Right ventricle myocardium superior (tissue), 1 donor: ENCODE results near the gene NECTIN1. TPM values are rescaled to one million over a fixed set of nuclear protein-coding genes. Genes with fewer than 3 reads are reported as not detected.
A peak's percentile ranks its signal among the peaks of the same experiment; 100 is the strongest.

ENCODE experiments used
- ATAC-seq: fragments of 200-7000 bp; cut with Tn5 transposase; one replicate; pipeline ENCODE4 v1.9.1; 2020; ENCODE audit warnings: mild to moderate bottlenecking; ENCODE audit not compliant: poor library complexity
- DNase-seq: peaks from one replicate; pipeline ENCODE4 v3.0.0-alpha.2; 2020
- intact Hi-C: fragments of 100-400 bp; cut with DNase I; formaldehyde crosslinking; loops from one replicate; pipeline ENCODE4 v1.11.2; 2022
- total RNA-seq: library from RNA; stranded (reverse); fragmentation: NEBNext Ultra II Directional; extraction: Animal tissue kit (Norgen Biotek cat#: 25700); gene quantifications from one replicate; pipeline ENCODE4 v1.2.1, GENCODE V29; 2021
- donor health status: DM: no; HTN: yes; CAD: no; lungs with severe emphysema.

The NECTIN1 gene
- total RNA-seq, 1 donor from 2014 or later, result 15.0 TPM

DNA sequence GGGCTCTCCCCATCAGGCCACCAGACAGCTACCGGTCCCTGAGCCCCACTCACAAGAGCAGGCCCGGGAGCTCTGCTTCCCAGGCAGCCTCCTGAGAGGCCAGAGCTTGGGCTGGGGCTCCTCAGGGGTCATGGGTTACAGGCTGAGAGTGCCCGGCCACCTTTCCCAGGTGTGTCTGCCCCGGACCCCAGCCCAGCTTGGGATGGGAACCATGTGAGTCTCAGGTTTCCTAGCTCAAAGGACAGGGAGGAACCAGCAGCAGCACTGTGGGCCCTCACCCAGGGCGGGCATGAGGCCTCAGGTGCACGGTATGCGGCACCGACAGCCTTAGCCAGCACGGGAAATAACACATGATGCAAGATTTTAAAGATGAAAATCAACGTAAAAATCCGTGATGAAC, 90.1 kb downstream of the NECTIN1 start:
- no peak for ATAC-seq
- DNase-seq, result no peak
- intact Hi-C loops, result no loop called here

DNA sequence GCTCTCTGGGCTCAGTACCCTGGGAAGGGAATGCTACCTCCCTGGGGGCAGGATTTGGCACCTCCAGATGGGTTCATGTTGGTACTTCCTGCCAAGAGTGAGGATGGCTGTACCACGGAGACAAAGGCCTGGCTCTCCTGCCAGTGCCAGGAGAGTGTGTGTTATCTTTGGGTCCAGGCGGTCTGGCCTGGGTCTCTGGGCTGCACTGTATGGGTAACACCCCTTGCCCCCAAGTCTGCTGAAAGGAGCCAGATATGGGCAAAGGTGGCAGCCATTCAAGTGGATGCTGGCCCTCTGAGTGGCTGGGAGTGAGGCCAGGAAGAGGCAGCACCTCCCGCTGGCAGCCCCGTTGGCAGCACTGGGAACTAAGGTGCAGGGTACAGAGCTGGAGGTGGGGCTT, 91.5 kb downstream of the NECTIN1 start:
- ATAC-seq (no peak), DNase-seq (no peak)
- intact Hi-C loops, result no loop called here

DNA sequence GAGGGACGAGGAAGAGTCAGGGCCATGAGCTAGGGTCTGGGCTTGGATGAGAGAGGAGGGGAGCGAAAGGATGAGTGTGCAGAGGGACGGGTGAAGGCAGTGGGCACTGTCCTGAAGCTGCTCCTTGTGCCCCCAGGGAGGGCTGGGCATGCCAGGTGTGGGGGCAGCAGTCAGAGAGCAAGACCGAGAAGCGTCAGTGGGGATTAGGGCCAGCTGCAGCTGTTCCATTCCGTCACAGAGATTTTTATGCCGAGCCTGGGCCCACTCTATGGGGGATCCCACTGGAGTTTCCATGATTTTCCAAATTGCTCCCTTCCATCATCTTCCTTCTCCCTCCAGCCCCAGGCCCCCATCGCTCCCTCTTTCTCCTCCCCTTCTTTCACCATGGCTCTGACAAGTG, 93.2 kb downstream of the NECTIN1 start:
- DNase-seq, result no peak
- intact Hi-C loops, result no loop called here
- no peak for ATAC-seq

DNA sequence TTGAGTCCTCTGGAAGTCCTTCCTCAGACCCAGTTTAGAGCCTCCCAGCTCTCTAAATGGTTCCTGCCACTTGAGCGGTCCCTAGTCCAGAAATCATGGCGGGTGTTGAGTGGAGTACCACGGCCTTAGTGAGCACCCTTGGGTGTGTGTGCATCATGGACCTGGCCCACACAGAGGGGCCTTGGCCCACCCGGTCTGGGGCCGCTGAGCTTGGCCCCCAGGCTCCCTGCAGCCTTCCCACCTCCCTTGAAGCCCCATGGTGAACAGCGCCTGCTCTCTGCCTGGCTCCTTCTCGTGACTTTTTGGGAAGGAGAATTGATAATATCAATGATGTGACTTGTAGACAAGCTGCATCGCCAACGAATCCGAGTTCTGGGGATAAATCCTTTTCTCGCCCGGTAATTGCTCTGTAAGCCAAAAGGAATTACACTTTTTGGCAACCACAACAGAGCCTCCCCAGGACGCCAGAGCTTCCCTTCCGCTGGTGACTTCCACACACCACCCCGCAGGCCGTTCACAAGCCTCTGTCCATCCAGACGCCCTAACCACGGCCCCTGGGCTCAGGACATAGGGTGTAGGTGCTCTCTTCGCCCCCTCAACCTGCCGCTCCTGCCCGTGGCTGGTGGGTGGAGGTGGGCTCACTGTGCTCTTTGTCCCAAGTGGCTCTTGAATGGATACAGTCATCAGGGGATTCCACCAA, 93.8 kb downstream of the NECTIN1 start:
- intact Hi-C loops, result no loop called here
- no peak for DNase-seq
- ATAC-seq, result no peak

DNA sequence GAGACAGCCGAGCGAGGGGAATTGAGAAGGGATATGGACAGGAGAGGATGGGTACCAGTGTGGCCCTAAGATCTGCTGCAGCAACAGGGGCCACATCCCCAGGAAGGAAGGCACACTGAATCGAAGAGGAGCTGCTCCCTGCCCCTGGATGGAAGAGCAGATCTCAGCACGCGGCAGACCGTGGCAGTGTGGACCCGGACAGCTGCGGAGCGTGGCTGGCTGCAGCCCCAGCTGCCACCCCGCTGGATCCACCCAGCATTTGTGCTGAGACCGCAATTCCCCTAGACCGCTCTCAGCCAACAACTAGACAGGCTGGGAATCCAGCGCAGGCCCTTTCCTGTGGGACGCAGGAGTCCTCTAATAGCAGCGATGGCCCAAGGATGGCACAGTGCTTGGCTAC, 94.7 kb downstream of the NECTIN1 start:
- no peak for ATAC-seq
- intact Hi-C loops, result no loop called here

DNA sequence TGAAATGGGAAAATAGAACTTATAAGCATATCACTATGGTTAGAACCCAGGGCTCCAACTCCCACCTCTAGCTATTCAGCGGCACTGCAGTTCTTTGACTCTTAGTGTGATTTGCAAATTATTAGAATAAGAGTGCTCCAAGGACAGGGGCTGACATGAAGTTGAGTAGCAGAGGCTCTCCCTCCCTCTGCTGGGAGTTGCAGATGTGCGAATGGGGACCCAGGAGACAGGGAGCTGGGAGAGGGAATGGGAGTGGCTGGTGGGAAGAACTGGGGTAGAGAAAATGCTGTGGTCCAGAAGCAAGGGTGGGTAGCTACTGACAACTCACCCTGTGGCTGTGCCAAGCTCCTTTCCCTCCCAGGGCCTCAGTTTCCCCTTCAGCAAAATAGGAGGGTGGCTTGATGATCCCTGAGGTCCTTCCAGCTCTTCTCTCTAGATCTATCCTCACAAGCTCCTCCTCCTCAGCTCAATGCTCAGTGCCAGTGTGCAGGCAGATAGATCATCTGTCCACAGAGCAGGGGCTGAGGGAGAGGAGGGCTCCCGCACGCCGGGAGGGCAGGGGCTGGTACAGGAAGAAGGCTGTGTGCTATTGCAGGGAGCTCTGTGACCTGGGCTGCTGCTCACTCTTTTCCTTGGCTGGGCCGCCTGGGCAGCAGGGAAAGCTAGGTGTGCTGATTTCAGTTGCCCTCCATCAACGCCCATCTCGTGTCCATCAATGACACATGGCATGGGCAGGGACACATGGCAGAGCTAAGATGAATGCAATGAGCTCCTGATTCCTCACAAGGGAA, 99.0 kb downstream of the NECTIN1 start:
- DNase-seq (no peak), ATAC-seq (no peak)
- intact Hi-C loops, result no loop called here

More for the DNA sequence above, 94.7 kb downstream of the NECTIN1 start:
- DNase-seq, result no peak

DNA sequence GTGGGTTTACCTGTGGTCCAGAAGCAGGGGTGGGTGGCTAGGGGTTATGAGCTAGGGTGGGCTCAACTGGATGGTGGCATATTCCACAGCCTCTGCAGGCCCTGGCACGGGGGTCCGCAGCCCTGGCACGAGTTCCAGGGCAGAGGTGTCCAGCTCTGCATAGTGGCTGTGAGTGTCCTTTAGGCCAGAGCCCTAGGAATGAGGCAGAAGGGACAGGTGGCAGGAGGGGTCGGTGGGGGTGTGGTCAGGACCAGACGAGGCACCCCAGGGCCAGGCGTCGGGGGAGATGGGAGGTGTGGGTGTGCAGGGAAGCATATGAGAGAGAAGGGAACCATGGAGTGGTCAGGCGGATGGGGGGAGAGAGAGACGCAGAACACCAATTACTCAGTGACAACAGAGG, 99.9 kb downstream of the NECTIN1 start:
- DNase-seq (no peak), ATAC-seq (no peak)

DNA sequence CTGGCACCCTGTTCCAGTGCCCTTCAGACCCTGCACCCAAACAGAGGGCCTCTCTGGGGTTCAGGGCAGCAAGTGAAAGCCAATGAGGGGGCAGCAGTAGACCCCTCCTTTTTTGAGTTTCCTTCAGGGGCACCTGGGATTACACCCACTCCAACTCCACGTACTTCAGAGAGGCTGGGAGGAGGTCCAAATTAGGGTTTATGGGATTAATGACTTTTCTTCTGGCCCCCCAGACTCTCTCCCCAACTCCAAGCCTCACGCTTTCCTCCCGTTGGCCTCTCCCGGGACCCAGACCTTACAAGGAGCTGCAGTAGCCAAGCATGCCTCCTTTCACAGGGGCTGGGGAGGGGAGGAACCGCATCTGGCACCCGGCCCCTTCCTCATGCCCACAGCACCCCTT, 101.7 kb downstream of the NECTIN1 start:
- ATAC-seq, result no peak
- no peak for DNase-seq
- intact Hi-C loops, result no loop called here

More for the DNA sequence above, 99.9 kb downstream of the NECTIN1 start:
- intact Hi-C loops, result no loop called here

DNA sequence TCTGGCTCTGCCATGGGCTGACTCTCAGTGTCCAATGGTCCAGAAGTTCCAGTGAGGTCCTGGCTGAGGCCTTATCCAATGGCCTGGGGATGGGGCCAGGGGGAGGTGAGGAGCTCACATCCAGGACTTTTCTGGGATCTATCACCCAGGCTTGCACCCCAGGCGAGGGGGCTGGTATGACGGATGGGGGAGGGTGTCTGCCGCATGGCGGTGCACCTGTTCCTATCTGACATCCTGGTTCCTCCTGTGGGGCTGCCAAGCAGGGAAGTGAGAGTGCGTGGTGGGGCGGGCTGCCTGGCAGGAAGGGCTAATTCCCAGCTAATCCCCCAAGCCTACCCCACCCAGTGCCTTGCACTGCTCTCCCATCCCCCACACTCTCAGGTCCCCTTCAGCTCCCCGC, 102.1 kb downstream of the NECTIN1 start:
- DNase-seq (no peak), ATAC-seq (no peak)
- intact Hi-C loops, result no loop called here

DNA sequence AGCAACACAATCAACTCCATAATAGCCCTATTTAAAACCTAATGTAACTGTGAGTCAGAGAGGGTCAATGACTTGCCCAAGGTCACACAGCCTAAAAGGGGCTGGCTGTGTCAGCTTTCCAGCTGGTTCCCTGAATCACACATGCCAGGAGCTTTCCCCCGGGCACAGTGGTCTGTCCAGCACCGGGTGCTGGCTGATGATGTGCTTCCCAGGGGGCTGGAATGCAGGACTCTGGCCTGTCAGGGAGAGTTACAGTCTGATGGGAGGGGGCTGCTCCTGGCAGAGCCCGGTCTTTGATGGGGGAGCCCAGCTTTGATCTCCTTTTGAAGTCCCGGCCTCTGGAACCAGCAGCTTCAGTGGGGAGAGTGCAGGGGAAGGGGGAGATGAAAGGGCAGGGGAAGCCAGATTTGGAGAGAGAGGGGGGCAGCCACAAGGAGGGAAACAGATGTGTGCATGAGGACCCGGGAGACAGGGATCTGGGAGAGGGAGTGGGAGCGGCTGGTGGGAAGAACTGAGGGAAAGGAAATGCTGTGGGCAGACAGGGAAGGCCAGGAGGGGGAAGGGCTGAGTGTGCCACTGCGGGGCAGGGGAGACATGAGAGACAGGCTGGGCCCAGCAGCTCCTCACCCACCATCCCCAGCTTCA, 102.7 kb downstream of the NECTIN1 start:
- ATAC-seq, result no peak
- DNase-seq, result no peak
- intact Hi-C loops, result no loop called here

DNA sequence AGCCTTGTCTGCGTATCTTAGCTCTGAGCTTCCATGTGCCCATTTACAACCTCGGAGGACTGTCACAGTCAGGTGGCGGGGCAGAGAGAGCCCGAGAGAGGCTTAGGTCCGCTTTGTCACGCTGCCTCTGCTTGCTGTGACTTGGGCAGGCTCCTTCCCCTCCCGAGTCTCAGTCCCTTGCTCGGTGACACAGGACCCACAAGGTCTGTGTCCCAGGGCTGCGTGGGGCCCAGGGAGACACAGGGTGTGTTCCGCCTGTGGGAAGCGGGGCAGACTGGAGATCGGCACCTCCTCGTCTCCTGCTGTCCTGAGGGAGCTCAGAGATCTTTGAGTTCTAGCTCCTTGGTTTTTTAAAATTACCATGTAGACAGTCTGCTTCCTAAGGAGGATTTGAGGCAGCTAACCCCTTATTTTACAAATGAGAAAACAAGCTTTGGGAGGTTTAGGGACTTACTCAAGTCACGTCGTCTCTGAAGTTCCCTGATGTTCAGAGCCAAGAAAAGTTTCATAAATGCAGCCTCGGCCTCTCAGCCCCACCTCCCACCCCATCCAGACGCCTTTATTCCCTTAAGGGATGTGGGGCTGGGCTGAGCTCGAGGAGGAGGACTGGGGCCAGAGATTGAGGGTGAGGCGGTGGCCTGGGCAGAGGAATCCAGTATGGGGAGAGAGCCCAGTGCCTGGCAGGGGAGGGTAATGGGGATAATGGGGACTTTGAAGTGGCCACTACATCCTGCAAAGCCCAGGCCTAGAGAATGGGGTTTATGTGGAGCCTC, 103.6 kb downstream of the NECTIN1 start:
- no peak for DNase-seq
- ATAC-seq, result peak; percentile 58
- intact Hi-C loops, result no loop called here

DNA sequence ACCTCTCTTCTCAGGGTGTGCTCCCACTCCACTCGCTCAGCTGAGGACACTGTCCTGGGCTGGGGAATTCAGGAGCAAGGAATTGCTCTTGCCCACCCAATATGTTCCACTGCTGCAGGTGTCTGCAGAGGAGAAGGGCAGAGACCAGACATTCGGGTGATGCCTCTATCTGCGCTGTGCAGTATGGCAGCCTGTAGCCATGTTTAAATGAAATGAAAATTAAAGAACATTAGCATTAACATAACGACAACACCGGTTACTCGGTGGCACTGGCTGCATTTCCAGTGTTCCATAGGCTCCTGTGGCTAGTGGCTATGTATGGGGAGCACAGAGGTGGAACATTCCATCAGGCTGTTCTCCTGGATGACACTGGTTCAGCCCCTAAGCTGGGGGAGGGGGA, 104.4 kb downstream of the NECTIN1 start:
- DNase-seq (no peak), ATAC-seq (no peak)
- intact Hi-C loops, result no loop called here

DNA sequence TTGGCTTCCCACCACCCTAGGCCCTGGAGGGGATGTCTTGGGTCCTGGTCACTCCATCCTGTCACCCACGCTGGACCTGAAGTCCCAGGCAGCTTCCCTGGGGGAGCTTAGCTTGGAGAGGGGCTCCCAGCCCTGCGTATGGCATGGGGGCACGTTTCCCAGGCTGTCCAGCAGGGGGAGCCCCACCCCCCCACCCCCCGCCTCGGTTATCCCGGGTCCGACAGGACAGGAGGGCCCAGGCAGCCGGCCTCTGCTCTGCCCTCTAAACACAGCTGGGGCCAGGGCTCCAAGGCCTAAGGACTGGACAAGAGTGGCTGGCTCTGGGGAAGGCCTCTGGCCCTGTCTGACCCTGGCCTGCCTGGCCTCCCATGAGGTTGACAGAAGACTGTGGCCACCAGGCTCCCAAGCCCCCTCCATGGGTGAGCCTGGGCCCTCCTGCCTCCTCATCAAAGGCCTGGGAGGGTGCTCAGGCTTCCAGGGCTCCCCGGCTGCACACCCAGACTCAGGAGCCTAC, 104.8 kb downstream of the NECTIN1 start:
- ATAC-seq (no peak), DNase-seq (no peak)
- intact Hi-C loops, result no loop called here

DNA sequence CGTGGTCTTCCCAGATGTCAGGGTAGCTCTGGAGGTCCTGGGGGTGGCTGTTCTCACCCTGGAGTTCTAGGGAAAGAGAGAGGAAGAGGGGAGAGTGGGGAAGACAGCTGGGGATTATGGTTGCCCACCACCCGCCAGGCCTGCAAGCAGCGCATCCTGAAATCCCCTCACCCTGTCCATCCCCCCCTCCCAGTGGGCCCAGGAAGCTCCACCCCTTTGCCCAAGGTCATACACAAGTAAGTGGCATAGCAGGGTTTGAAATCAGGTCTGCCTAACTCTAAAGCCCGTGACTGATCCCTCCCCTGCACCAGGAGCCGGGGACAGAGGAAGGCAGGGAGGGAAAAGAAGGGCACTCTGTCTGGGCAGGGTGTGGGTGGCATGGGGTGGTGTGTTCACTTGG, 105.3 kb downstream of the NECTIN1 start:
- intact Hi-C loops, result no loop called here
- DNase-seq (no peak), ATAC-seq (no peak)

DNA sequence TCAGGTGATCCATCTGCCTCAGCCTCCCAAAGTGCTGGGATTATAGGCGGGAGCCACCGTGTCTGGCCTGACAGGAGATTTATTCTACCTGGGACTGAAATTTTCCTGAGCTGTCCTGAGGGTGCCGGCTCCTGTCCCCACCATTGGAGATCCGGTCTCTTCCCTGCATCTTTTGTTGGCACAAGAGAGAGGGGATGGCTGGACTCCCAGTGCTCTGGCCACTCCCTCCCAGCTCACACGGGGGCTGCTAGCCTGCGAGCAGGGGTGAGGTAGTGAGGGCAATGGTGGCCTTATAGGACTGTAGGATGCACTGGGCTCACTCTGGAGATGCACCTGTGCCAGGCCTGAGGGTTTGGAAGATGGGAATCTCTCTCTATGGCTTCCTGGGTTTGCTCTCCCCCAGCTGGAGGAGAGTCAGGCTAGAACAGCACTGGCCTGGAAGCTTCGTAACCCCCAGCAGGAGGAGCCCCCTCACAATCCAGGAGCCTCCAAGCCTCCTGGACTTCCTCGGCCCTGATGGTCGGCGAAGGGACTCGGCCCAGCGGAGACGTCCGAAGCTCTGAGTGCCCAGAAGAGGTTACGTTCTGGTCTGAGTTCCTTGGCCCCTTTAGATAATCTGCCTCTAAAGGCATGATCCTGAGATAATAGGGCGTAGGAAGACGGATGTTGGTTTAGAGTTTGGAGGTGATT, 106.4 kb downstream of the NECTIN1 start:
- intact Hi-C loops, result no loop called here
- ATAC-seq, result no peak
- no peak for DNase-seq

DNA sequence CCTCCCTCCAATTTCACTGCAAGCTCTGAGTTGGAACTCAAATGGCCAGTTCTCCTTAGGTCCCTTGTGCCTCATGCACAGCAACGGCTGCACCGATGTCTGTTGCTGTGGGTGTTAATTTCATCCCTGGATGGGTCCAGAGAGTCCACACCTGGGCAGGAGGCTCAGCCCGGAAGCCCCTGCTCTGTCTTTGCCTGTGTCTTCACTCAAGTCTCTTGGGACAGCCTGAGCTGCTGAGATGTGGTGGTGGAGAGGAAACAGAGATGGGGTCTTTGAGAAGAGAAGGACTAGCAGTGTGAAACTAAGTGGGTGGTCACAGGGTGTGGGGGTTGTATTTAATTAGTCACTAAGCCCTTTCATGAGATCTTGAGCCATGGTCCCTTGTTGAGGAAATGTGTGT, 109.3 kb downstream of the NECTIN1 start:
- no peak for ATAC-seq
- intact Hi-C loops, result no loop called here
- DNase-seq, result no peak

DNA sequence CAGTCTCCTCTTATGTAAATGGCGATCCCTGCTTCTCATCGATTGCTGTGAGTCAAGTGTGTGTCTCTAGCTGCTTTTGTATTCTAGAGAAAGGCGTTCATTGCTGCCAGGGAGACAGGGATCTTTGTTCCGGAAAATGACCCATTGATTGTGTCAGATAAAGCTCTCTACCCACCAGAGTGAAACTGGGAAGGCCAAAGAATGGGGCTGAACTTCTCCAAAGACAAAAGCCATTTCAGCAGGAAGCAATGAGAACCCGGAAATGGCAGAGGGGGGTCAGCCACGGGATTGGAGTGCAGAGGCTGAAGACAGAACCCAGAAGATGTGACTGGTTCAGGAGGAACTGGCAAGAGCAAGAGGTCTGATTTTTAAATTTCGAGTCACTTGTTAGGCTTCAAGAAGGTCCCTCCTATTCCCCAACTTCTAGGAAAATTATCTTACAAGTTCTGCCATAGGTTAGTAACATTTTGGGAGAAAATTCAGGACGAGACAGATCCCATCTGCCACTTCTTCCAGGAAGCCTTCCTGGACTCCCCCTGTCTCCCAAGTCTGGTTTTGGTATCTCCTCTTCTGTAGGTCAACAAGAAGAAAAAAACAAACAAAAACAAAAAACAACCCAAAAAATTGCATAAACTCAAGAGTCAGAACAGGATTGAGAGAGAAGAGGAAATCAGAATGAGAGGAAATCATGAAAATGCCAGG, 110.6 kb downstream of the NECTIN1 start:
- ATAC-seq (peak; percentile 73), DNase-seq (peak; percentile 64)
- intact Hi-C loops, result no loop called here

DNA sequence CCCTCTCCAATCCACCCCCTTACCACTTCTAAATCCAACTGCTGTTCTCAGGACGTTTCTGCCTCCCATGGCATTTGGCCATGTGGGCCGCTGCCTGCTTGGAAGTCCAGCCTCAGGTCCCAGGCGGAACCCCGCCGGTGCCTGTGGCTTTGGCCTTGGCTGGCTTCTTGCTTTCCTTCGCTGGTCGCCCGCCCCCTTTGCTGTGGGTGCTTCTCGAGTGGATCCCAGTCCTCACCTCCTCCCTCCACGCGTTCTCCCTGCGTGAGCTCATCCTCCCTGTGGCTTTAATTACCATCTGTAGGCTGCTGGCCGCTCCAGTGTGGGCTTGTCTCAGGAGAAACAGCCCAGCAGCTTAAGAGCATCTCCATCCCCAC, 111.7 kb downstream of the NECTIN1 start:
- DNase-seq, result no peak
- intact Hi-C loops, result no loop called here
- no peak for ATAC-seq
